ENCODE measurements around the gene FURIN. TPM values are rescaled to one million over a fixed set of nuclear protein-coding genes. Genes with fewer than 3 reads are reported as not detected.

Gene FURIN
- 40.4 to 65.8 TPM (median 57.2 TPM) in 5 replicates for total RNA-seq (2022; extraction: Qiagen RNA extraction)

DNA sequence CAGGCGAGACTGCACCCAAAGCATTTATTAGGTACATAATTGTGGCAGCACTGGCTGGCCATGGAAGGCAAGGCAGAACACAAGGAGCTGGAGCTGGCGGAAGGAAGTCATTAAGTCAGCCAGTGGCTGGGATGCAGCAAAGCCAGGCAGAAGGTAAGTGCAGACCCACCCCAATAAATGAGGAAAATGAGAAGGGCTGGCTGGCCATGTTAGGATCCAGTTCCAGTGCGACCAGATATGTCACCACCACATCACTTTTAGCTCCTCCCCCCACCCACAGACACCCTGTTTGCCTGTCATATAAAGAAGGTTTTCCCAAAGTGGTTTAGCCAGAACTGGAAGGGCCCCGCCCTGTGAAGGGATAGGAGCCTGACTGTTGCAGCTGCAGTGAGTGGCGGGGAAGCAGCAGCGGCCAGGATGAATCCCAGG, at the start of gene FURIN:
Gene FURIN (plus strand): TSS at position 328 of the 429 bp plus-strand sequence. CDS start 7,153 bp downstream, outside the sequence.

DNA sequence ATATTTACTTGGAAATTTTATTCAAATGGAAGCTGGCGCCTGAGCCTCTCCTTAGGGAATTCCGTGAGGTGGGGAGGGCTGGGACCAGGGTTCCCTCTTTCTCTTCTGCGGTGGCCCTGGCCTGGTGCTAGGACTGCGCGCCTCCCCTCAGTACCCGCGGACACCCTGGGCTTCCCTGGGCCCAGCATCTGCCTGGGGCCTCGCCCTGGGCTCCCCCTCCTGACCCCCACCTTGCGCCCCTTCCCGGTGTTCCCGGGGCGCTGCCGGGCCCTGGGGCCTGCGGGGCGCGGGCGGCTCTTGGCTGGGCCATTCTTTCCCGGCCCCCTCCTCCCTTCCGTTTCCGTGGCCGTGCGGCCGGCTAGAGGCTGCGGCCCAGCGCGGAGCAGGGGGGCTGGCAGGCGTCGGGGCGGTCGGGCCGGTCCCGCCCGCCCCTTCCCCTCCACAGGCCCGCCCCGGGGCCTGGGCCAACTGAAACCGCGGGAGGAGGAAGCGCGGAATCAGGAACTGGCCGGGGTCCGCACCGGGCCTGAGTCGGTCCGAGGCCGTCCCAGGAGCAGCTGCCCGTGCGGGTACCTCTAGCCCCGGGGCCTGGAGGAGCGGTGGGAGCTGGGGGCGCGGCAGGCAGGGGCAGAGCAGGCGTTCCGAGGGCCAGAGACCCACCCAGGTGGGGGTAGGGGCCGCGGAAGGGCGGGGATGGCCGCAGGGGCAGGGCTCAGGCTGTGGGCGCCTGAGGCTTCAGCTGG, 15.8 kb downstream of the FURIN start, which contains the start of gene FES:
Gene FES (plus strand): TSS at position 529 of the 743 bp plus-strand sequence. CDS start 542 bp downstream, outside the sequence.

DNA sequence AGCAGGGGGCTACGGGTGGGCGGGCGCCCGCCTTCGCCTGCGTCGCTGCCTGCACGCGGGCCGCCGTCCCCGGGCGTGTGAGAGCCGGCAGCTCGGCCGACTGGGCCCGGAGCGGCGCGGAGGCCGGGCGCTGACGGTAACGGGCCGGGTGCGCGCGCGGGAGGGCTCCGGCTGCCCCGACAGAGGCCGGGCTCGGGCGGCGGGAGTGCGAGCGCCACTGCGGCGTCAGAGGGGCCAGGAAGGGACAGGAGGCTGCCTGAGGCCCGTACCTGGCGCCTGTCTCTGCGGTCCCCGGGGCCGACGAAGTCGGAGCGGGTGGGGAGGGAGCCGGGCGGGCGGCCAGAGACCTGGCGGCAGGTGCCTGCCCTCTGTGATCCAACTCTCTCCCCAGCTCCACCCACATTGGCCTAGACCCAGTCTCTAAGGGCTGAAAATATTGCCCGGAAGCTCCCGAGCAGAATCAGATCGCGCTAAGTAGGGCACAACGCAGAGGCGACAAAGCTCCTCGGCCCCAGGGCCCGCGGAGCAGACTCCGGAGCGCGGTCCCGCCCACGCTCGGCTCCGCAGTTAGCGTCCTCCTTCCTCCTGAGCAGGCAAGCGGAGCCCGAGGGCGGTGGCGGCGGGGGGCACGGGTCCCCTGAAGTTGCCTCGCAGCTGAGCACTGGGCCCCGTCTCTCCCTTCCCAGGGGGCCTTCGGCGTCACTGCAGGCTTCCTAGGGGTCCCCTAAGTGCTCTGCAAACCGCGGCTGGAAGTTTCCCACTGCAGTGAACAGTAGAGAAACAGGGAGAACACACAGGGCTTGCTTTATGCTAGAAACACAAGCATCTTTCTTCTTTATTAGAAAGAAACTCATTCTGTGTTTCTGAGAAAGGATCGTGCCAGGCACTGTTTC, 34.7 kb downstream of the FURIN start, which contains the start of gene MAN2A2:
Gene MAN2A2 (plus strand): TSS at position 463 of the 893 bp plus-strand sequence. CDS start 906 bp downstream, outside the sequence.

DNA sequence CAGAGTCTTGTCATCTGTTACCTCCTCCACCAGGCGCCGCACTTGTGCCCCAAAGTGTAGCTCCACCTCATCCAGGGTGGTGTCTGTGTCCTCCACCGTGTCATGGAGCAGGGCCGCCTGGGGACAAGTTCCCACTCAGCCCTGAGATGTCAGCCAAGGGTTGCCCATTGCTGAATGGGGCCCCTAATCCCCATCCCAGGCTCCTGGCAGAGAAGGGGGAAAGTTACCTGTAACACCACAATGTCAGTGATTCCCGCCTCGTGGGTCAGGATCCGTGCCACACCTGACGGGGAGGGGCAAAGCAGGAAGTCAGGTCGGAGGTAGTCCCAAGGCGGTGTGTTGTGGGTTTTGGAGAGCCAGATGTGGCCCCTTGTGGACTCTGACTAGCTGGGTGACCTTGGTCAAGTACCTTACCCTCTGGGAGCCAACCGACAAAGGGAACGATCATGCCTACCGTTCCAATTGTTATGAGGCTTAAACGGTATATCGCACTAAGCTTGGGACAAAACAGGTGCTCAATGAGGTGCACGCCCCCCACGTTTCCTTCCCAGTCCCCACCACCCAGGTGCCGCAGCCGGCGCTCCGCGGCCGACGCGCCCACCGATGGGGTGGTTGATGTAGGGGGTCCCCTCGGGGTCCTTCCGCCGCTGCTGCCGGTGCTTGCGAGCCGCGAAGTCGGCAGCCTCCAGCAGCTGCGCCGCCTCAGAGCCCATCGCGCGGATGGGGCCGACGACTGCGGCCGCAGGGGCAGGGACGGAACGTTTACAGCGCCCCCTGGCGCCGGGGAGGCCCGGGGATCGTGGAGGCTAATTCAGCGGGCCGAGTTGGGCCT, 63.7 kb downstream of the FURIN start, which contains the start of gene HDDC3:
Gene HDDC3 (minus strand): TSS at position 722 of the 832 bp plus-strand sequence. CDS start 9 bp downstream, at position 713.

Other genes starting within 250 kb of the FURIN start
- gene BLM, start 151.2 kb upstream of the FURIN start, total RNA-seq (2022; extraction: Qiagen RNA extraction): 10.4 to 14.7 TPM (median 11.5 TPM) in 5 replicates
- gene FES, start 15.9 kb downstream of the FURIN start, total RNA-seq (2022; extraction: Qiagen RNA extraction): 0.45 to 1.1 TPM (median 0.81 TPM) in 5 replicates
- gene MAN2A2, start 34.7 kb downstream of the FURIN start, total RNA-seq (2022; extraction: Qiagen RNA extraction): 23.0 to 31.7 TPM (median 29.1 TPM) in 5 replicates
- gene HDDC3, start 64.0 kb downstream of the FURIN start, total RNA-seq (2022; extraction: Qiagen RNA extraction): 24.8 to 36.4 TPM (median 34.3 TPM) in 5 replicates
- gene UNC45A, start 66.7 kb downstream of the FURIN start, total RNA-seq (2022; extraction: Qiagen RNA extraction): 56.8 to 62.6 TPM (median 60.2 TPM) in 5 replicates
- 34.2 to 40.1 TPM (median 37.0 TPM) in 5 replicates for gene RCCD1, start 86.3 kb downstream of the FURIN start, total RNA-seq (2022; extraction: Qiagen RNA extraction)
- 184 to 246 TPM (median 216 TPM) in 5 replicates for gene PRC1, start 125.9 kb downstream of the FURIN start, total RNA-seq (2022; extraction: Qiagen RNA extraction)
- 11.9 to 15.9 TPM (median 14.1 TPM) in 5 replicates for gene VPS33B, start 154.0 kb downstream of the FURIN start, total RNA-seq (2022; extraction: Qiagen RNA extraction)
- gene SV2B, start 231.7 kb downstream of the FURIN start, total RNA-seq (2022; extraction: Qiagen RNA extraction): 0.02 to 0.05 TPM (median 0.03 TPM) in 5 replicates

Measured in A549 treated with CORT108297 at 1 μM for 4 hours (cell line).